Heart left ventricle (tissue), 16 donors: ENCODE data around the gene OR5A1. TPM values are rescaled to one million over a fixed set of nuclear protein-coding genes. Genes with fewer than 3 reads are reported as not detected.

Experiments used
- ATAC-seq, 4 donors: fragments of 200-7000 bp; cut with Tn5 transposase; one replicate each; pipeline ENCODE4 v1.9.1; 2020 to 2022; ENCODE audit warnings: moderate library complexity in 4 of 4, mild to moderate bottlenecking in 3 of 4, moderate number of reproducible peaks in 1 of 4
- DNase-seq, 5 donors: peaks; one replicate each; pipeline ENCODE4 v3.0.0-alpha.2; 2020
- H3K27ac ChIP-seq, 12 donors: fragments of 200-600 bp; sonication (generic) in 4 of 12; one replicate each; pipeline versions ENCODE4 v1.5.0 to v1.8.0; 2016 to 2022; ENCODE audit warnings: mild to moderate bottlenecking in 2 of 12
- H3K27me3 ChIP-seq, 9 donors: fragments of 200-600 bp; sonication (generic) in 2 of 9; one replicate each; pipeline versions ENCODE4 v1.5.1 to v1.8.0; 2016 to 2022; ENCODE audit warnings: mild to moderate bottlenecking in 3 of 9
- H3K36me3 ChIP-seq, 9 donors: fragments of 200-600 bp; sonication (generic) in 2 of 9; one replicate each; pipeline versions ENCODE4 v1.5.0 to v1.8.0; 2018 to 2022; ENCODE audit warnings: mild to moderate bottlenecking in 2 of 9
- H3K4me1 ChIP-seq, 12 donors: fragments of 200-600 bp; sonication (generic) in 4 of 12; one replicate each; pipeline versions ENCODE4 v1.5.0 to v1.8.0; 2016 to 2022; ENCODE audit warnings: mild to moderate bottlenecking in 3 of 12
- H3K4me3 ChIP-seq, 12 donors: fragments of 200-600 bp; sonication (generic) in 4 of 12; one replicate each; pipeline versions ENCODE4 v1.5.0 to v1.8.0; 2017 to 2022; ENCODE audit warnings: mild to moderate bottlenecking in 9 of 12, moderate library complexity in 4 of 12
- H3K9me3 ChIP-seq, 12 donors: fragments of 200-600 bp; sonication (generic) in 4 of 12; one replicate each; pipeline versions ENCODE4 v1.5.0 to v1.8.0; 2016 to 2022; ENCODE audit warnings: mild to moderate bottlenecking in 1 of 12
- CTCF ChIP-seq, 12 donors: fragments of 200-600 bp; sonication (generic) in 4 of 12; IDR thresholded peaks; one replicate each; pipeline versions ENCODE4 v1.5.0 to v1.8.0; 2018 to 2022; ENCODE audit warnings: antibody characterized with exemption in 12 of 12, mild to moderate bottlenecking in 5 of 12
- POLR2A ChIP-seq, 2 donors: fragments of 450-650 bp; IDR thresholded peaks; one replicate each; pipeline ENCODE4 v1.6.1; 2017; ENCODE audit warnings: antibody characterized with exemption in 2 of 2, mild to moderate bottlenecking in 2 of 2, moderate library complexity in 2 of 2
- WGBS, 4 donors: extraction: QIAGEN DNeasy Blood & Tissue Kit in 2 of 4; methylation state at CpG; one replicate each; pipeline versions ENCODE4 v1.1.5 to v1.1.7; 2013 to 2018; 5-methylcytosine and 5-hydroxymethylcytosine counted together
- intact Hi-C, 10 donors: fragments of 100-400 bp; cut with DNase I; formaldehyde crosslinking; loops; one replicate each; pipeline versions ENCODE4 v1.11.1 to v1.14.2; 2022
- polyA plus RNA-seq, 2 donors: library from polyadenylated mRNA; stranded (reverse); fragments of 200-250 nt; gene quantifications; one replicate each; pipeline ENCODE4 v1.2.3, GENCODE V29; 2013
- total RNA-seq, 9 donors: library from RNA; depleted of rRNA in 2 of 9; stranded (reverse); fragments of >200 nt in 2 of 9; fragmentation: NEBNext Ultra II Directional in 3 of 9; extraction: Animal tissue kit (Norgen Biotek cat#: 25700) in 3 of 9; gene quantifications; one replicate each; pipeline versions ENCODE4 v1.1.0 to v1.2.4, GENCODE V29; 2016 to 2023
- donor health status: ischemic (EF 13 %, LVEDD 7.1; RV severe dilation, severe dysfunction).
- donor health status: healthy with polysubstance abuse.
- donor health status: DM: no; HTN: yes; CAD: no.
- donor health status: DM: no; HTN: no; CAD: no.
- donor health status: ischemic (EF 25% LVEDD 6.9; RV normal size, moderate dysfunction).
- donor health status: ischemic (EF 25% LVEDD 5.7; RV mildly dilated, moderate dysfunction).
- donor health status: healthy.
- donor health status: DM: yes; HTN: yes; CAD: no.
- donor health status: ischemic (EF 35%, LVEDD 5.7; RV mildly dilated, moderate dysfunction).
- donor health status: nonischemic (EF 11% LVEDD 7.7; RV severe dilation, severe dysfunction).
- donor health status: DM: yes; HTN: yes; CAD: no.
- donor health status: PGD.
- donor health status: ischemic (EF 29% LVEDD 5.4; RV normal size, mild dysfunction).
- donor health status: nonischemic (EF 23%, LVEDD 6.1; RV moderate dilation, normal function).

Gene OR5A1
- total and polyA plus RNA-seq, 11 donors, result not detected

- intact Hi-C loops, result loop anchor here in 2 of 10 donors (5.0 to 10.0 kb wide), 2 partner anchors 252 to 254 kb away; partner anchors contain the start of gene DTX4 (in 2 of the 2)
- H3K4me1 ChIP-seq, result no peaks in the 10 kb centered on the region
Measured at GRCh38 chr11:59426361-59427067, 9.8 kb upstream of the OR5A1 start, which contains the start of gene OR5A2. OR5A2 (minus strand) TSS chr11:59426413; CDS start chr11:59422953, 3,460 bp downstream.

GRCh38 chr11:59427068-59427382 lies 9.2 kb upstream of the OR5A1 start:
- no peak overlapping the region for H3K4me3 ChIP-seq
- no peaks in the 10 kb centered on the region for H3K36me3 ChIP-seq
- DNase-seq, result no peak
- intact Hi-C loops, result loop anchor here in 2 of 10 donors (5.0 to 10.0 kb wide), 2 partner anchors 252 to 255 kb away; partner anchors contain the start of gene DTX4 (in 2 of the 2)
- TF ChIP-seq POLR2A (IDR thresholded peaks at IDR 0.05) (no peak), CTCF (IDR thresholded peaks at IDR 0.05) (no peak)
- no peaks in the 10 kb centered on the region for H3K4me1 ChIP-seq
- no peak overlapping the region for H3K27ac ChIP-seq
- H3K27me3 ChIP-seq, result peaks cover 0 to 10% (median 0%) of the 10 kb centered on the region in 9 donors
- no peak for ATAC-seq
- no peaks in the 10 kb centered on the region for H3K9me3 ChIP-seq

More at GRCh38 chr11:59426361-59427067, 9.8 kb upstream of the OR5A1 start, which contains the start of gene OR5A2:
- TF ChIP-seq POLR2A (IDR thresholded peaks at IDR 0.05) (no peak), CTCF (IDR thresholded peaks at IDR 0.05) (no peak)
- Histone ChIP-seq H3K9me3 (no peaks in the 10 kb centered on the region), H3K4me3 (no peak within 1 kb of the TSS), H3K36me3 (no peaks in the 10 kb centered on the region), H3K27me3 (peaks cover 0 to 10% (median 0%) of the 10 kb centered on the region in 9 donors), H3K27ac (no peak within 1 kb of the TSS)
- DNase-seq (no peak), ATAC-seq (no peak)
- 48 to 67% (median 55%) methylated on average over 5 of the region's 5 CpGs for WGBS, 4 donors

GRCh38 chr11:59429924-59430516 lies 6.2 kb upstream of the OR5A1 start:
- WGBS, 4 donors, result 56 to 67% (median 63%) methylated on average over 4 of the region's 4 CpGs
- DNase-seq, result peak in 1 of 5 donors; percentile 8
- intact Hi-C loops, result loop anchor here in 9 of 10 donors (2.0 to 10.0 kb wide), 4 partner anchors 145 to 259 kb away; partner anchors contain the start of gene DTX4 (in 7 of the 9)

More at GRCh38 chr11:59429924-59430516, 6.2 kb upstream of the OR5A1 start:
- Histone ChIP-seq H3K27ac (no peak overlapping the region), H3K27me3 (peaks cover 0 to 4% (median 0%) of the 10 kb centered on the region in 9 donors), H3K4me3 (no peak overlapping the region), H3K4me1 (no peaks in the 10 kb centered on the region), H3K36me3 (no peaks in the 10 kb centered on the region), H3K9me3 (no peaks in the 10 kb centered on the region)
- ATAC-seq, result no peak
- no peak for TF ChIP-seq POLR2A (IDR thresholded peaks at IDR 0.05)
- peak; percentile 36 to 69 (median 59) for TF ChIP-seq CTCF (IDR thresholded peaks at IDR 0.05)
